ENCODE results near the gene EXT2. TPM values are rescaled to one million over a fixed set of nuclear protein-coding genes. Genes with fewer than 3 reads are reported as not detected.

The EXT2 gene
- total and polyA plus RNA-seq, 2 experiments from 2014 or later = 99.8 to 209 TPM

DNA sequence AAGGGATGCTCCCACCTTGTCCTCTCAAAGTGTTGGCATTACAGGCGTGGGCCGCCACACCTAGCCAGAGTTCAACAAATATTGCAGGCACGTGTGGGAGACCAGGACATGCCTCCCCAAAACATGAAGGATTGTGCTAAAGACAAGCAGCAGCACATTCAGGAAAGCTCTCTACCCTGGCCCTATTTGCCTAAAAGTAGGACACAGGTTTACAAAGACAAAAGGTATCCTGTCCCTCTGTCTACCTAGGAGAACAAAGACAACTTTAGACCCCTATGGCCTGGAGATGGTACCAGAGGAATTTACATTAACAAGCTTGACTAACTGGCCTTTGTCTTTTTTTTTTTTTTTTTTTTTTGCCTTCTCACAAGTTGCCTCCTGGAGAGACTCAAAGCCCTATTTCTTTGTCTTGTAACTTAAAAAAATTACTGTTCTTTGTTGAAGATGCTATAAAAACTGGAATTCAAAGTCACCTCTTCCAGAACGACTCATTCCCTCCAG lies 30.3 kb upstream of the EXT2 start:
- Histone ChIP-seq H3K79me2 (ENCODE audit: insufficient read depth) (no peaks in the 10 kb centered on the region), H3K4me1 (ENCODE audit: insufficient read depth) (0 out of 2 replicates have a peak, but pooled peaks cover 6% of the 10 kb centered on the region), H3K9me2 (ENCODE audit: insufficient read depth) (no peaks in the 10 kb centered on the region), H3K27me3 (replicated peaks; ENCODE audit: insufficient read depth) (no peaks in the 10 kb centered on the region), H2AFZ (peak overlapping the region; percentile 96), H3K36me3 (ENCODE audit: low read depth) (no peaks in the 10 kb centered on the region), H3K9me3 (ENCODE audit: low read depth) (no peaks in the 10 kb centered on the region), H4K20me1 (ENCODE audit: insufficient read depth) (no peaks in the 10 kb centered on the region), H3K27ac (peak overlapping the region; percentile 95), H3K4me2 (ENCODE audit: unreplicated experiment) (peak overlapping the region; percentile 94), H3K4me3 (peak overlapping the region; percentile 96), H3F3A (ENCODE audit: insufficient read depth) (peaks cover 8% of the 10 kb centered on the region), H3K9ac (peak overlapping the region; percentile 98)
- no peak for TF ChIP-seq EZH2 (IDR thresholded peaks at IDR 0.05; ENCODE audit: insufficient read depth, poor library complexity, severe bottlenecking)
- TF ChIP-seq EZH2phosphoT487 (IDR thresholded peaks at IDR 0.05; ENCODE audit: insufficient read depth, low read depth) = no peak
- in situ Hi-C loops (cut with MboI) = no loop called here
- WGBS, 2 experiments (ENCODE audit: low coverage in 1 of 2, low lambda C conversion rate in 2 of 2, missing lambda C conversion rate in 2 of 2) = 50 to 51% methylated on average over 4 of the region's 4 CpGs
- no peak for DNase-seq

- Histone ChIP-seq H3K4me1 (ENCODE audit: insufficient read depth) (0 out of 2 replicates have a peak, but pooled peaks cover 6% of the 10 kb centered on the region), H3K4me2 (ENCODE audit: unreplicated experiment) (peak within 1 kb of the TSS; percentile 94), H4K20me1 (ENCODE audit: insufficient read depth) (no peaks in the 10 kb centered on the region), H3K9me2 (ENCODE audit: insufficient read depth) (no peaks in the 10 kb centered on the region), H3K27me3 (replicated peaks; ENCODE audit: insufficient read depth) (no peaks in the 10 kb centered on the region), H3K4me3 (peak within 1 kb of the TSS; percentile 96), H3K27ac (peak within 1 kb of the TSS; percentile 95), H2AFZ (peak within 1 kb of the TSS; percentile 96), H3K36me3 (ENCODE audit: low read depth) (no peaks in the 10 kb centered on the region), H3K79me2 (ENCODE audit: insufficient read depth) (no peaks in the 10 kb centered on the region), H3K9ac (peak within 1 kb of the TSS; percentile 98), H3F3A (ENCODE audit: insufficient read depth) (peaks cover 8% of the 10 kb centered on the region), H3K9me3 (ENCODE audit: low read depth) (no peaks in the 10 kb centered on the region)
- WGBS, 2 experiments (ENCODE audit: low coverage in 1 of 2, low lambda C conversion rate in 2 of 2, missing lambda C conversion rate in 2 of 2) = 1 to 2% methylated on average over 58 to 70 of the region's 70 CpGs
- DNase-seq = peak; percentile 97
- TF ChIP-seq EZH2 (IDR thresholded peaks at IDR 0.05; ENCODE audit: insufficient read depth, poor library complexity, severe bottlenecking) (no peak), EZH2phosphoT487 (IDR thresholded peaks at IDR 0.05; ENCODE audit: insufficient read depth, low read depth) (no peak)
- in situ Hi-C loops (cut with MboI) = no loop called here
Measured at GRCh38 chr11:44065841-44066731, 29.4 kb upstream of the EXT2 start, which contains the start of gene ACCS. Gene ACCS (plus strand): TSS chr11:44066270. CDS start chr11:44067628, 1,358 bp downstream.

GRCh38 chr11:44066732-44067141 lies 28.7 kb upstream of the EXT2 start:
- Histone ChIP-seq H3F3A (ENCODE audit: insufficient read depth) (peaks cover 8% of the 10 kb centered on the region), H3K27ac (peak overlapping the region; percentile 95), H3K9me3 (ENCODE audit: low read depth) (no peaks in the 10 kb centered on the region), H3K36me3 (ENCODE audit: low read depth) (no peaks in the 10 kb centered on the region; the same call in 1 of the 2 replicates), H3K9me2 (ENCODE audit: insufficient read depth) (no peaks in the 10 kb centered on the region), H3K9ac (peak overlapping the region; percentile 98), H3K79me2 (ENCODE audit: insufficient read depth) (no peaks in the 10 kb centered on the region), H3K4me3 (peak overlapping the region; percentile 96), H3K4me1 (ENCODE audit: insufficient read depth) (0 out of 2 replicates have a peak, but pooled peaks cover 6% of the 10 kb centered on the region), H3K4me2 (ENCODE audit: unreplicated experiment) (peak overlapping the region; percentile 94), H3K27me3 (replicated peaks; ENCODE audit: insufficient read depth) (no peaks in the 10 kb centered on the region), H2AFZ (peak overlapping the region; percentile 96), H4K20me1 (ENCODE audit: insufficient read depth) (no peaks in the 10 kb centered on the region)
- TF ChIP-seq EZH2phosphoT487 (IDR thresholded peaks at IDR 0.05; ENCODE audit: insufficient read depth, low read depth) (no peak), EZH2 (IDR thresholded peaks at IDR 0.05; ENCODE audit: insufficient read depth, poor library complexity, severe bottlenecking) (no peak)
- in situ Hi-C loops (cut with MboI) = no loop called here
- peak; percentile 88 for DNase-seq
- WGBS, 2 experiments (ENCODE audit: low coverage in 1 of 2, low lambda C conversion rate in 2 of 2, missing lambda C conversion rate in 2 of 2) = 2% methylated on average over 10 of the region's 10 CpGs

GRCh38 chr11:44067266-44067665 lies 28.2 kb upstream of the EXT2 start:
- Histone ChIP-seq H3K9ac (peak overlapping the region; percentile 98), H3K4me2 (ENCODE audit: unreplicated experiment) (peak overlapping the region; percentile 94), H3K4me3 (peak overlapping the region; percentile 96)

More at GRCh38 chr11:44067266-44067665, 28.2 kb upstream of the EXT2 start:
- no peaks in the 10 kb centered on the region for H3K79me2 ChIP-seq (ENCODE audit: insufficient read depth)
- H3K9me3 ChIP-seq (ENCODE audit: low read depth) = no peaks in the 10 kb centered on the region
- in situ Hi-C loops (cut with MboI) = no loop called here
- no peaks in the 10 kb centered on the region for H3K9me2 ChIP-seq (ENCODE audit: insufficient read depth)
- H2AFZ ChIP-seq = peak overlapping the region; percentile 96; the same call in 1 of the 2 replicates
- DNase-seq = no peak
- H3K36me3 ChIP-seq (ENCODE audit: low read depth) = no peaks in the 10 kb centered on the region; the same call in 1 of the 2 replicates
- H3F3A ChIP-seq (ENCODE audit: insufficient read depth) = peaks cover 8% of the 10 kb centered on the region
- TF ChIP-seq EZH2phosphoT487 (IDR thresholded peaks at IDR 0.05; ENCODE audit: insufficient read depth, low read depth) (no peak), EZH2 (IDR thresholded peaks at IDR 0.05; ENCODE audit: insufficient read depth, poor library complexity, severe bottlenecking) (no peak)
- 44 to 48% methylated on average over 5 of the region's 5 CpGs for WGBS, 2 experiments (ENCODE audit: low coverage in 1 of 2, low lambda C conversion rate in 2 of 2, missing lambda C conversion rate in 2 of 2)
- H4K20me1 ChIP-seq (ENCODE audit: insufficient read depth) = no peaks in the 10 kb centered on the region
- no peaks in the 10 kb centered on the region for H3K27me3 ChIP-seq (replicated peaks; ENCODE audit: insufficient read depth)
- H3K4me1 ChIP-seq (ENCODE audit: insufficient read depth) = 0 out of 2 replicates have a peak, but pooled peaks cover 6% of the 10 kb centered on the region
- H3K27ac ChIP-seq = no peak overlapping the region
